NCI-H2171 (cell line): Measurements from ENCODE around the gene MYO18A.
"Not testable (repeated sequence)": the region's sequence is repeated elsewhere in the genome, so short reads cannot be mapped to it uniquely, and the experiment has no call there.

ENCODE experiments used
- DNase-seq: peaks from one replicate; lab custom pipeline; 2025; lab: John Stamatoyannopoulos, UW

The MYO18A gene

GRCh38 chr17:29107933-29108822 lies 72.0 kb downstream of the MYO18A start:
- DNase-seq, result no peak

GRCh38 chr17:29107084-29107483 lies 73.1 kb downstream of the MYO18A start:
- DNase-seq, result no peak

- DNase-seq, result no peak
Observed at GRCh38 chr17:29103341-29103740, 76.9 kb downstream of the MYO18A start.

GRCh38 chr17:29102741-29103181 lies 77.4 kb downstream of the MYO18A start:
- no peak for DNase-seq

- DNase-seq, result no peak
Observed at GRCh38 chr17:29102046-29102445, 78.2 kb downstream of the MYO18A start.

GRCh38 chr17:29100296-29100695 lies 79.9 kb downstream of the MYO18A start:
- DNase-seq, result no peak

- no peak for DNase-seq
Observed at GRCh38 chr17:29099527-29099926, 80.7 kb downstream of the MYO18A start.

GRCh38 chr17:29096094-29096493 lies 84.1 kb downstream of the MYO18A start:
- DNase-seq, result no peak

GRCh38 chr17:29095439-29095838 lies 84.8 kb downstream of the MYO18A start:
- DNase-seq, result no peak

GRCh38 chr17:29094101-29094708 lies 86.0 kb downstream of the MYO18A start:
- DNase-seq, result no peak

- DNase-seq, result no peak
Observed at GRCh38 chr17:29093090-29093871, 86.9 kb downstream of the MYO18A start.

- peak; percentile 14 for DNase-seq
Observed at GRCh38 chr17:29091606-29092289, 88.5 kb downstream of the MYO18A start.

- no peak for DNase-seq
Observed at GRCh38 chr17:29090750-29091605, 89.2 kb downstream of the MYO18A start.

GRCh38 chr17:29090108-29090507 lies 90.1 kb downstream of the MYO18A start:
- no peak for DNase-seq

- DNase-seq, result no peak
Observed at GRCh38 chr17:29089601-29090044, 90.6 kb downstream of the MYO18A start.

- DNase-seq, result not testable (repeated sequence)
Observed at GRCh38 chr17:29088782-29089181, 91.4 kb downstream of the MYO18A start.

GRCh38 chr17:29086628-29087332 lies 93.4 kb downstream of the MYO18A start:
- no peak for DNase-seq

GRCh38 chr17:29085223-29085622 lies 95.0 kb downstream of the MYO18A start:
- no peak for DNase-seq

- peak; percentile 77 for DNase-seq
Observed at GRCh38 chr17:29084541-29085146, 95.6 kb downstream of the MYO18A start.

GRCh38 chr17:29080965-29081364 lies 99.2 kb downstream of the MYO18A start:
- no peak for DNase-seq
